K562 (cell line): ENCODE measurements around the gene AK5.

Source experiments
- EZH2 ChIP-seq: IDR thresholded peaks from 2 replicates; pipeline ENCODE4 v1.6.1; 2012; ENCODE audit warnings: low read depth, mild to moderate bottlenecking, inconsistent platforms, low read length, borderline replicate concordance
- FOXK2 ChIP-seq, 2 experiments: fragments of 450-650 bp; IDR thresholded peaks in 1 of 2; conservative IDR thresholded peaks in 1 of 2; 2 replicates each; pipeline ENCODE4 v1.6.1; 2016; ENCODE audit warnings: low read depth in 2 of 2, mild to moderate bottlenecking in 1 of 2
- RFX5 ChIP-seq: IDR thresholded peaks from 2 replicates; pipeline ENCODE4 v1.6.1; 2011; ENCODE audit warnings: low read depth, mild to moderate bottlenecking, improper control_type of control experiment, low read length
- TAF1 ChIP-seq: IDR thresholded peaks from 2 replicates; pipeline ENCODE4 v1.6.1; 2011; ENCODE audit warnings: mild to moderate bottlenecking, low read length, moderate library complexity; ENCODE audit not compliant: insufficient read depth, control insufficient read depth, severe bottlenecking; ENCODE audit errors: extremely low read depth
- ZZZ3 ChIP-seq: fragments of 450-650 bp; IDR thresholded peaks from 2 replicates; pipeline ENCODE4 v1.6.1; 2016; ENCODE audit warnings: antibody characterized with exemption, mild to moderate bottlenecking, moderate library complexity

DNA sequence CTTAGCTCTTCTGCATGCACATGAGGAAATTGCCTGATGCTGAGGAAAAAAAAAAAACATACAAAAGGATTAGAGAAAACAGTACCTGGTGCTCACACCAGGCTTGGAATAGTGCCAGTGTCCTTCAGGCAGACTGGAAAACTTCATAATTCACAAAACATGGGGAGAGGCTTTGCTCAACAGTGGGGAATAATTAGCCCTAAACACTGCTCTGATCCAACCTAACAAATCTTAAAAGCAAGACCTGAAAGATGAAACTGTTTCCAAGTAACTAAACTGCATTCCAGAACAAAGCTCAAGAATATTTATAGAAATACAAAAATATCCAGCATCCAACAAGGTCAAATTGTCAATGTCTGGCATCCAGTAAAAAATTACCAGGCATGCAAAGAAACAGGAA, 124.8 kb downstream of the AK5 start:
- TF ChIP-seq TAF1: no peak
- no peak for TF ChIP-seq FOXK2 (conservative IDR thresholded peaks at IDR 0.05 in 1 of 2, IDR thresholded peaks at IDR 0.05 in 1 of 2; ENCODE audit: low read depth in 2 of 2)
- TF ChIP-seq ZZZ3: no peak
- TF ChIP-seq RFX5: no peak
- TF ChIP-seq EZH2: no peak
